ENCODE results near the gene KLHL2.
"Not testable (repeated sequence)": the region's sequence is repeated elsewhere in the genome, so short reads cannot be mapped to it uniquely, and the experiment has no call there.

The KLHL2 gene

GRCh38 chr4:165263466-165263865 is 56.1 kb downstream of the KLHL2 start:
- in situ Hi-C loops (cut with HindIII; ENCODE audit: low pct_ligation_motif_present, low pct_unique_long_range_greater_than_20kb, low sequenced_read_pairs); DNase-seq: not testable (repeated sequence)

DNA sequence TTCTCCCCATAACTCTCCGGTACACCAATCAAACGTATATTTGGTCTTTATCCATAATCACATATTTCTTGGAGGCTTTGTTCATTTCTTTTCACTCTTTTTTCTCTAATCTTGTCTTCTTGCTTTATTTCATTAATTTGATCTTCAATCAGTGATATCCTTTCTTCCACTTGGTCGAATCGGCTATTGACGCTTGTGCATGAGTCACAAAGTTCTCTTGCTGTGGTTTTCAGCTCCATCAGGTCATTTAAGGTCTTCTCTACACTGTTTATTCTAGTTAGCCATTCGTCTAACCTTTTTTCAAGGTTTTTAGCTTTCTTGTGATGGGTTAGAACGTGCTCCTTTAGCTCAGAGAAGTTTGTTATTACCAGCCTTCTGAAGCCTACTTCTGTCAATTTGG is 62.6 kb downstream of the KLHL2 start:
- in situ Hi-C loops (cut with HindIII; ENCODE audit: low pct_ligation_motif_present, low pct_unique_long_range_greater_than_20kb, low sequenced_read_pairs); DNase-seq: not testable (repeated sequence)

- DNase-seq; in situ Hi-C loops (cut with HindIII; ENCODE audit: low pct_ligation_motif_present, low pct_unique_long_range_greater_than_20kb, low sequenced_read_pairs): not testable (repeated sequence)
These were observed 66.1 kb downstream of the KLHL2 start for GRCh38 chr4:165273443-165273842.

- not testable (repeated sequence) for DNase-seq
These were observed 68.0 kb downstream of the KLHL2 start for GRCh38 chr4:165275357-165275756.

GRCh38 chr4:165279531-165279930 is 72.2 kb downstream of the KLHL2 start:
- in situ Hi-C loops (cut with HindIII; ENCODE audit: low pct_ligation_motif_present, low pct_unique_long_range_greater_than_20kb, low sequenced_read_pairs); DNase-seq: not testable (repeated sequence)

More at GRCh38 chr4:165275357-165275756, 68.0 kb downstream of the KLHL2 start:
- in situ Hi-C loops (cut with HindIII; ENCODE audit: low pct_ligation_motif_present, low pct_unique_long_range_greater_than_20kb, low sequenced_read_pairs), result not testable (repeated sequence)

GRCh38 chr4:165284697-165285096 is 77.3 kb downstream of the KLHL2 start:
- in situ Hi-C loops (cut with HindIII; ENCODE audit: low pct_ligation_motif_present, low pct_unique_long_range_greater_than_20kb, low sequenced_read_pairs); DNase-seq: not testable (repeated sequence)

- in situ Hi-C loops (cut with HindIII; ENCODE audit: low pct_ligation_motif_present, low pct_unique_long_range_greater_than_20kb, low sequenced_read_pairs); DNase-seq: not testable (repeated sequence)
These were observed 79.4 kb downstream of the KLHL2 start for GRCh38 chr4:165286619-165287340.

GRCh38 chr4:165288226-165288625 is 80.9 kb downstream of the KLHL2 start:
- in situ Hi-C loops (cut with HindIII; ENCODE audit: low pct_ligation_motif_present, low pct_unique_long_range_greater_than_20kb, low sequenced_read_pairs), result no loop called here
- no peak for DNase-seq

GRCh38 chr4:165288639-165289422 is 81.5 kb downstream of the KLHL2 start:
- in situ Hi-C loops (cut with HindIII; ENCODE audit: low pct_ligation_motif_present, low pct_unique_long_range_greater_than_20kb, low sequenced_read_pairs), result no loop called here
- DNase-seq, result no peak

DNA sequence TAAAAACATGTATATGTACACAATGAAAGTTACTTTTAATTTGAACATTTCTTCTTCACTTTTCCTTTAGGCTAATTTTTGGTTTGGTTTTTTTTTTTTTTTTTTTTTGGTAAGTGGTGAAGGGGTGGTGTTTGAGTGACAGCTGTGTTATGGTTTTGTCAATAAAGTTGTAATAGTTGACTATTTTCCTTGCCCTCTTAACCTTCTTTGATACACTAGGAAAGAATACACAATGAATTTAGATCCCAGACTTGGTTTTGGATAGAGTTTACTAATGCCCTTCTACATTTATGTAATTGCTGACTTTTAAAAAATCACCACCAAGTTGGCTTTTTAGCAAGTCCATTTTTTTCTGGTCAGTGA is 82.0 kb downstream of the KLHL2 start:
- no peak for DNase-seq
- in situ Hi-C loops (cut with HindIII; ENCODE audit: low pct_ligation_motif_present, low pct_unique_long_range_greater_than_20kb, low sequenced_read_pairs), result no loop called here

DNA sequence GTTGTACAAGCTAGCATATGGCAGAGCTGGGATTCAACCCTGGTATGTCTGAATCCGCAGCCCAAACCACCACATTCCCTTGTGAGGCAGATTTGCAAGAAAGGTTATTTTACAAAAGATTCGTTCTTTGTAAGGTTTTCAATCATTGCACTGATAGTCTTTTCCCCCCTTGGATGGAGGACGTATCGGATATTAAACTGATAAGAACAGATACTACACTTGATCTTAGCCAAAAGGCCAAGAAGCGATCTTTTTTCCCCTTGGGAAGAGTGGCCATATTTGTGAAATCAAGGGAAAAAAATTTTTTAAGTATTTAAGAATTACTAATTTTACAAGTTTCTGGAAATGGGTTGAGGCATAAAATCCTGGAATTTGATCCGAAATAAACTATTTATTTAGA is 85.7 kb downstream of the KLHL2 start:
- in situ Hi-C loops (cut with HindIII; ENCODE audit: low pct_ligation_motif_present, low pct_unique_long_range_greater_than_20kb, low sequenced_read_pairs), result no loop called here
- no peak for DNase-seq

DNA sequence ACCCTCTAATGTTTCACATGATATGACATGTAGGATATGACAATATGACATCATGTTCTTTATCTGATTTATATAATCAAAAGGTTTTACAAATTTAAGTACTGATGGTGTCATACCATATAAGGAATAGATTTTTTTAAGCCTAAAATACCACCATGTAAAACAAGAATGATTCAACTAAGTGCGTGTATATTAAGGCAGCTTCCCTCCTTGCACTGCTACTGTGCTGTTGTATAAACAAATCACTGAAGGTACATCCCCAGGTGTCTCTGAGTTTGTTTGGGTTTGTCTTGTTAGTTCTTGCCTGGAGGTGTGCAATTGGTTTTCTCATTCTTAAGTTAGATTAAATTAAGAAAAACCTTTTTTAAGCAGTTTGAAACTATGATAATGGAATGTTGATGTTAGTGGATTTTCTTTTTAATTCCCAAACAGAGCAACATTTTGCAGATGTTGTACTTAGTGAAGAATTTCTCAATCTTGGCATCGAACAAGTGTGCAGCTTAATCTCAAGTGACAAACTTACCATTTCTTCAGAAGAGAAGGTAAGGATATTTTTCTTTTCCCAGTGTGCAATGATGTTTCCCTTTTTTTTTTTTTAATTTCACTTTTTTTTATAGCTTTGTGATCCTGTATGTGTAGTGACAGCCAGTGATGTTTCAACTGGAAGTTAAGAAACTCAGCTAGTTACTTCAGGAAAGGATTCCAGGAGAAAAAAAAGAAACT is 86.7 kb downstream of the KLHL2 start:
- in situ Hi-C loops (cut with HindIII; ENCODE audit: low pct_ligation_motif_present, low pct_unique_long_range_greater_than_20kb, low sequenced_read_pairs), result no loop called here
- no peak for DNase-seq

DNA sequence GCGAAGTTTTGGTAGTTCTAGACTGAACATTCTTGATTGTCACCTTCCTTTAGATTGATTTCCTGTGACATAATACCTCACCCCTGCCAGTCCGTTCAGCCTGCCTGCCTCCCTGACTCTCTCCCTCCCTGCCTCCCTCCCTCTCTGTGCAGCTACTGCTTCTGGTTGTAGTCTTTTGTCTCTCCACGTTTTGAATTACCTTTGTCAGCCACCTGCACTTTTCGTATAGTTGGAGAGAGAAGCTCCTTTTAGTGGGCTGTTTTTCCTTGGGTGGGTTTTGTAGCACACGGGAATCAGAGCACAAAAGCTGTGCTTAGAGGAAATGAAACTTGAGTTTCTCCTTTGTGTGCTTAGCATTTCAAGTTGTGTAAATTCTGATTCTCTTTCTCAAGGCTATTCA is 87.5 kb downstream of the KLHL2 start:
- in situ Hi-C loops (cut with HindIII; ENCODE audit: low pct_ligation_motif_present, low pct_unique_long_range_greater_than_20kb, low sequenced_read_pairs), result no loop called here
- no peak for DNase-seq

DNA sequence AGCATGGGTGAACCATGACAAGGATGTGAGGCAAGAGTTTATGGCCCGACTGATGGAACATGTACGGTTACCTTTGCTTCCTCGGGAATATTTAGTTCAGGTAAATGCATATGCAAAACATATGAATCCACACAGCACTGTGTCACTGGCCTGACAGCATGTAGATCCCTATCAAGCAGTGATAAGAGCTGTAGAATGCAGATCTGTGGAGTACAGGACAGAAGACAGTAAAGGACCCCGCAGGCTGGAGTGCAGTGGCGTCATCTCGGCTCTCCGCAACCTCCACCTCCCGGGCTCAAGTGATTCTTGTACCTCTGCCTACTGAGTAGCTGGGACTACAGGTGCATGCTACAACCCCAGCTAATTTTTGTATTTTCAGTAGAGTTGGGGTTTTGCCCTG is 90.3 kb downstream of the KLHL2 start:
- no peak for DNase-seq
- in situ Hi-C loops (cut with HindIII; ENCODE audit: low pct_ligation_motif_present, low pct_unique_long_range_greater_than_20kb, low sequenced_read_pairs), result no loop called here

GRCh38 chr4:165299399-165300060 is 92.2 kb downstream of the KLHL2 start:
- in situ Hi-C loops (cut with HindIII; ENCODE audit: low pct_ligation_motif_present, low pct_unique_long_range_greater_than_20kb, low sequenced_read_pairs), result no loop called here
- DNase-seq, result no peak

DNA sequence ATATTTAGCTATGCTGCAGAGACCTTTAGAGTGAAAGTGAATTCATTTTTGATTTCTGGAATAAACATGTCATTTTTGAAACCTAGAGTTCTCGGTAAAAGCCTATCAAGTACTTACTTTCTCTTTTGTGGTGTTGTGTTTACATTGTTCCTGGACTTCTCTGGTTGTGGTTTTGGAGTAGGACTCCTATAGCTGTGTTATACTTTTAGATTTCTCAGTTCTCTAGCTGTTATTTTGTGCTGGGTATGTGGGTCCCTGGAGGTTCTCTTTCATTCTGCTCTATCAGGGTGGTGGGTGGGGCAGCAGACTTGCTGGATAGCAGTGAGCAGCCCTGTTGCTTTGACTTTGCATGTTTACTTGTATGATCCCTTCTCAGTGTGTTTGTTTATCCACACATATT is 94.5 kb downstream of the KLHL2 start:
- peak; percentile 19 for DNase-seq
- in situ Hi-C loops (cut with HindIII; ENCODE audit: low pct_ligation_motif_present, low pct_unique_long_range_greater_than_20kb, low sequenced_read_pairs), result no loop called here

GRCh38 chr4:165302658-165303057 is 95.3 kb downstream of the KLHL2 start:
- in situ Hi-C loops (cut with HindIII; ENCODE audit: low pct_ligation_motif_present, low pct_unique_long_range_greater_than_20kb, low sequenced_read_pairs), result no loop called here
- no peak for DNase-seq

DNA sequence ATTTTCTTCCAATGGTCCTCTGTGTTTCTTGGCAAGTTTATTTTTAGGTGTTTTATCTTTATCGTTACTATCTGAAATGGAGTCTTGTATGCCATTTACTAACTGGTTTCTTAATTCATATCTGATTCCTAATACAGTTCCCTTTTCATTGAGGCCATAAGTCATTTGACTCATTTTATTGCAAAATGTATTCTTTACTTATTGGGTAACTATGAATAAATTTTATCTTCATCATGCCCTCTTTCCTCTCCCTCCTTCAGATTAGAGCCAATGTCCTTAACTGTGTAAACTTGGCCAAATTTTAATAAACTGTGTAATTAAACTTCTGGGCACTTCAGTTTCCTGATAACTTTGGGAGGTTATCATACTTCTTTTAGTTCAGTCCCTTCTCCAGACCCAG is 100.8 kb downstream of the KLHL2 start:
- no peak for DNase-seq
- in situ Hi-C loops (cut with HindIII; ENCODE audit: low pct_ligation_motif_present, low pct_unique_long_range_greater_than_20kb, low sequenced_read_pairs), result no loop called here

DNA sequence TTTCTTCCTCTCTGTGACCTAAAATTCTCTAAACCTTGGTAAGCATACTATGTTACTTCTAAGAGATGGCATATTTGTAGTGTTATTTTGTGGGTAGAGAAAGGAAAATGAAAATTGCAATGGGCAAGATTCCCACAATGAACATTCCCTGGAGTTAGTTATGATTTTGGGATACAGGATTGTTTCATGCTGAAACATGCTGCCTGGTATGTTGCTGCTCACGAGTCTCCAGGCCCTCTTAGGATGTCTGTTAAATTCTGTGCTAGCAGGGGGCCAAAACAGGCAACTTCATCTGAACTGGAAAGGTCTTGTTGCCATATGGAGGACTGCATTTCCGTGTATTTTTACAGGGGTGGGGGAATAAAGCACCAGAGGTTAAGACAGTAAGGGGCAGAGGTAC is 101.2 kb downstream of the KLHL2 start:
- no peak for DNase-seq
- in situ Hi-C loops (cut with HindIII; ENCODE audit: low pct_ligation_motif_present, low pct_unique_long_range_greater_than_20kb, low sequenced_read_pairs), result no loop called here
